Globus pallidus (tissue), 1 donor: Measurements from ENCODE around the gene SNX8.
"Not testable (repeated sequence)": the region's sequence is repeated elsewhere in the genome, so short reads cannot be mapped to it uniquely, and the experiment has no call there.

Experiments
- DNase-seq: peaks from one replicate; pipeline ENCODE4 v3.0.0-alpha.2; 2015; ENCODE audit warnings: low spot score

Gene SNX8

GRCh38 chr7:2290877-2291276 is 23.4 kb downstream of the SNX8 start:
- DNase-seq: no peak

DNA sequence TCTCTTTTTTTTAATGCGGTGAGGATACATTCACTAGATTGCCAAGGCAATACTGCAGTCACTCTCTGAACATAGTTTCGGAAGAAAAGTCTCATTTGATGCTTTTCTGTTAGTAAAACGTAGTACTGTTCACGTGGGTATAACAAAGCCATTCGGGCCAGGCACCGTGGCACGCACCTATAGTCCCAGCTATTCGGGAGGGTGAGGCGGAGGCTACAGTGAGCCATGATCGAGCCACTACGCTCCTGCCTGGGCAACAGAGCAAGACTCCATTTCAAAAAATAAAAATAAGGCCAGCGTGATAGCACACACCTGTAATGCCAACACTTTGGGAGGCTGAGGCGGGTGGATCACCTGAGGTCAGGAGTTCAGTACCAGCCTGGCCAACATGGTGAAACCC is 24.6 kb downstream of the SNX8 start:
- DNase-seq: no peak

GRCh38 chr7:2289111-2289586 is 25.1 kb downstream of the SNX8 start:
- no peak for DNase-seq

GRCh38 chr7:2288503-2288902 is 25.7 kb downstream of the SNX8 start:
- no peak for DNase-seq

- no peak for DNase-seq
Observed at GRCh38 chr7:2287745-2288144, 26.5 kb downstream of the SNX8 start.

GRCh38 chr7:2283074-2283473 is 31.2 kb downstream of the SNX8 start:
- DNase-seq: no peak

- DNase-seq: no peak
Observed at GRCh38 chr7:2282185-2282751, 32.0 kb downstream of the SNX8 start.

GRCh38 chr7:2281541-2281940 is 32.7 kb downstream of the SNX8 start:
- DNase-seq: peak; percentile 42

DNA sequence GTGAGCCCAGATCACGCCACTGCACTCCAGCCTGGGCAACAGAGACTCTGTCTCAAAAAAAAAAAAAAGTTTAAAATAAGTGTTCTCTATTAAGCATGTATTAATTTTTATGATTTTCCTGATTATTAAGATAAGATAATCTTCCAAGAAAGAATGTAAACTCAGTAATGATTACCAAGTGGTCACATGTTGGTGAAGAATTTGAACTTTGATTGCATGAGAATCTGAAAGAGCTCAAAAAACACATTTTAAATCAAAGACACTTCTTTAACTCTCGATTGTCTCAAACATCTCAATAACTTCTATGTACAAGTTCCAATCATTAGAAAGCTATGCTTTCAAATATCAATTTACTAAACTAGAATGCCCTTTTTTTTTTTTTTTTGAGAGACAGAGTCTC is 33.8 kb downstream of the SNX8 start:
- no peak for DNase-seq

- no peak for DNase-seq
Observed at GRCh38 chr7:2279896-2280295, 34.3 kb downstream of the SNX8 start.

DNA sequence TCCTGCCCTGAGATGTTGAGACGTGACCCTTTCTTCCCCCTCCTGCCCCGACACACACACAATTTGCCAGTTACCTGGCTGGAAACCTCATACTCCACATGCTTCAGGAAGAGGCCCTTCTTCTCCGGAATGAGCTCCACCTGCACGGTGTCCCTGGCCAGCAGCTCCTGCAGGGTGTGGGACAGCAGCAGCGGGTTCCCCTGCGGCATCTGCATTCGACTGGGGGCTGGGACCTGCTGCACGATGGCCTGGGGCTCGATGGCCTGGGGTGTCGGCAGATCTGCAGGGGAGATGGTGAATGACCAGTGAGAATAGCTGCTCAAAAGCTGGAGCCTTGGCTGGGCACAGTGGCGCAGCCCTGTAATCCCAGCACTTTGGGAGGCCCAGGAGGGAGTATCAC is 36.2 kb downstream of the SNX8 start:
- no peak for DNase-seq

DNA sequence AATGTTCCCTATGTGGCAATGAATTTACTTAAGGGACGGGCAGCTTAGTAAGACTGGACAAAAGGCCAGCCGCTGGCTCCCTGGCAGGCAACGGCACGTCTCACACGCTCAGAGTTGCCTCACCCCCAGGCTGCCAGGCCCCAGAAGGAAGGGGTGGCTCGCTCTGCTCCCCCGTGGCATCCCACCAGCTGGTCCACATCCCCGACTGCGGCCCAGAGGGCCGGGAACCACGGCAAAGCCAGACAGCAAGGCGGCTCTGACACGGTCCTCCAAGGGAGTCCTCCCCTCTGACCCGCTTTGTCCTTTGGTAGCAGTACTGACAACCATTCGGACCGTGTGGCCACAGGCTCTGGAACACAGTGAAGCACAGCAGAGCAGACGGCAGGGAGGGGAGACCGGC is 38.1 kb downstream of the SNX8 start:
- no peak for DNase-seq

DNA sequence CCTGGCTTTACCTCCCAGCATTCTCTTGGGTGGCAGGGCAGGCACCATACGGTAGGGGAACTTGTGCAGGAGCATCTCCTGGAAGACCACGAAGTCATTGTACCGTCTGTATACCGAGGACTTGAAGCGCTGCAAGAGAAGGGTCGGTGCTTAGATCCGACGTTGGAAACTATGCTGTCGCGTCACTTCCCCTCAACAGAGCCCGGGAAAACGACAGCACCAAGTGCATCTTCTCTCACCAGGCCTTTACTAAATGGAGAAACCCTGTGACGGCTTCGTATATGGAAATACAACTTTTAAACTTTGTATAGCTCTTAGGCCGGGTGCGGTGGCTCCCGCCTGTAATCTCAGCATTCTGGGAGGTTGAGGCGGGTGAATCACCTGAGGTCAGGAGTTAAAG is 39.1 kb downstream of the SNX8 start:
- DNase-seq: no peak

DNA sequence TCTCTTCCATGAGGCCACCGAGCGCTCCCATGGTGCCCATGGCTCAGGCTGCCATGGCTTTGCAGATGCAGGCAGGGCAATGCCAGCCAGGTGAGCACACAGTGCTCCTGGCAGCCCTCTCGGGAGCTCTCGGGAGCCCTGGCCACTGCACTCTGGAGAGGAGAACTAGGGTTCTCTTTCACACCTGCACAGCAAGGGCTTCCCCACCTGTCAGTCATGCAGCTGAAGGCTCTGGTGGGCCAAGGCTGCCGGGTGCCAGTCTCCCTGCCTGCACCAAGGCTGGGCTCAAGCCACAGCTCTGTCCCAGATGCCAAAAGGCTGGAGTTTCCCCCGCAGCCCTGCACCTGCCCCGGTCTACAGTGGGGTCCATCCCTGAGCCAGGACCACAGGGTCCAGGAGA is 39.6 kb downstream of the SNX8 start:
- no peak for DNase-seq

DNA sequence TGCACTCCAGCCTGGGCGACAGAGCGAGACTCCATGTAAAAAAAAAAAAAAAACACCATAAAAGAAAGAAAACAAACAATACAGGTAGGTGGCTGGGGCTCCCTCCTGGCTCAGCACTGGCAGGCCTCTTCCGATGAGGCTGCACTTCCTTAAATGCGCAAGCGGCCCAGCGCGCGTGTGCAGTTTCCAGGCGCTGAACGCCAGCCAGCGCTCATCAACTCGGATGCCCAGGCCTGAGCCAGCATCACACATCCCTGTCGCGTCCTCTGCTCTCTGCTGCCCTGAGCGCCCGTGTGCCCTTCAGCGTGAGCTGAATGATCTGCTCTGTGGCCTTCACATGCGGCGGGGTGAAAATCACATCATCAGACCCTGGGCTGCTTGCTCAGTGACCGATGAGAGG is 40.4 kb downstream of the SNX8 start:
- DNase-seq: no peak

DNA sequence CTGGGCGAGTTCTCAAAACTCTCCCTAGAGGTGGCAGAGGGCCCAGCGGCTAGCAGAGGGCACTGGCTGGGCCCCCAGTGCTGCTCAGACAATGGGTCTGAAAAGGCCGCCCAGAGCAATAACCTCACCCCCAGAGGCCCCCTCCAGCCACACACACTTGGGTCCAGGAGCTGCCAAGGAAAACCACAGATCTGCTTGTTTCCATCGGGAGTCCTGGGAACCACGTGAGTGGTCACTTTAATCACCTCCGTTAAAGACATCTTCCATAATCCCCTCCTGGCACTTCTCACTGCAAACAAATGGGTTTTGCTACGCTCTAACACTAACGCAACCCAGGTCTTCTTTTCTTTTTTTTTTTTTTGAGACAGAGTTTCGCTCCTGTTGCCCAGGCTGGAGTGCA is 42.2 kb downstream of the SNX8 start:
- DNase-seq: no peak

GRCh38 chr7:2271273-2272026 is 42.8 kb downstream of the SNX8 start:
- no peak for DNase-seq

DNA sequence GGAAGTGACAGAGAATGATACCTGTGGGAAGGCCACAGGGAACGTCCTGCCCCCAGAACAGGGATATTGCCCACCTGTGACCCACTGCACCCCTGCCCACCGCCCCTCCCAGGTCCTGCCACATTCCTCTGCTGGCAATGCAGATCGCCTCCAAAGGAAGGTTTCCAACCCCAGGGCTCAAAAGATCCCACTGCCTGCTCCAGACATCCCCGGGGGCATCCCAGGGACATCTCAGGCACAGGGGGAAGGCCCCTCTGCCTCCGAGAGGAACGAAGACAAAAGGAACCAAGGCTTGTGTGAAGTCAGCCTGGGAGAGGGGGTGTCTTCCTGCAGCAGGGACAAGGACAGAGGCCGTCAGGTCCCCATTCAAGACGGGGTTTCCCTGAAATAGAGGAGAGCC is 43.7 kb downstream of the SNX8 start:
- no peak for DNase-seq

- DNase-seq: no peak
Observed at GRCh38 chr7:2269991-2270460, 44.2 kb downstream of the SNX8 start.

- DNase-seq: not testable (repeated sequence)
Observed at GRCh38 chr7:2269089-2269990, 44.9 kb downstream of the SNX8 start.

DNA sequence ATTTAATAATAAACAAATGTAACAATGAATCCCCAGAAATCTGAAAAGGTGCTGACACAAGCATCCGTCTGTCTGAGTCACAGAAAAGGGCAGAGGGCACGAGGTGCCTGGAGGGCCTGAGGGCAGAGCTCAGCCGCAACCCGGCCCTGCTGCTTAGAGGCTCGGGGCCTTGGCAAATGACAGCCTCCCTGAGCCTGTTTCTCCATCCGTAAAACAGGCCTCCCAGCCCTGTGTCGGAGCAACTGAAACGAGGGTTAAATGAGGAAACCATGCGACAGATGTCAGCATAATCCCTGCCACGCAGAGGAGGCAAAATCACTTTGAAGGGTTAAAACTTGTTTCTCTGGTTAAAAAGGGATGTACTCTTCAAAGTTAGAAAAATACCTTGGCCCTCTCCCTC is 47.3 kb downstream of the SNX8 start:
- DNase-seq: no peak

DNA sequence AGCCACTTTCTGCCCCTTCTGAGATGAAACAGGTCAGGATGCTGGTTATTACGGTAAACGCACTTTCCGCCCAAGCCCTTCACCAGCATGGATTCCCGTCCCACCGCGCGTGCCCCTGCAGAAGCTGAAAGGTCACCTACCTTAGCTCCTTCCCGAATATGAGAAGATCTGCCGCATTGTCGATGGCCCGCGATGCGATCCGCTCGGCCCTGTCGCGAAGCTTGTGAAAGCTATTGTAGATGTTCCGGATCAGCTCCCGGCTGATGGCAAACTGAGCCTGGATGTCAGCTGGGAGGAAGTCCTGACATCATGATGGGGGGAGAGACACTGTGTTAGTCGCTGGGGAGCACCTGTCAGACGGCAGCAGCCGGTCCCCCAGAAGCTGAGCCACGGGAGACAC is 50.1 kb downstream of the SNX8 start:
- DNase-seq: no peak

DNA sequence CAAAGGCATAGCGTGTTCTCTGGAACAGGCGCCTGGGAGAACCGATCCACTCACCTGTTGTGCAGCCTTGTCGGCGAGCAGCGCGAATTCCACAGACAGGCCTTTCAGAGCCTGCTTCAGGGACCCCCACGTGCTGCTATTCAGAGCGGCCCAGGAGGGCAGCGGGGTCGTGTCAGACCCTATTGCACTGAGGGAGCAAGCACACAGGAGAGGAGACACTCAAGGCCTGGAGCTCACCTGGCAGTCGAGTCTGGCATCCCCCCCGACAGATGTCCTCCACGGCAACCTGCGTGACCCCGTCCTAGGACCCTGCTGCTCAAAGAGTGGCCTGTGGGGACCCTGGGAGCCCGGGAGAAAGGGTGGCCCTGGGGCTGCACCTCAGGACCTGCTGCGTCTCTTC is 51.1 kb downstream of the SNX8 start:
- DNase-seq: no peak
